Renal cortex interstitium (tissue), 3 donors: ENCODE results near the gene PRKAA1. TPM values are rescaled to one million over a fixed set of nuclear protein-coding genes. Genes with fewer than 3 reads are reported as not detected.

Source experiments
- polyA plus RNA-seq, 3 donors: library from polyadenylated mRNA; unstranded; fragments of 120-200 nt; gene quantifications; one replicate each; pipeline ENCODE4 v1.2.1, GENCODE V29; 2013; ENCODE audit not compliant: insufficient read length in 3 of 3

Gene PRKAA1
- polyA plus RNA-seq, 3 donors, result 62.0 to 84.8 (median 81.7) TPM

Other genes with a start within 250 kb of the PRKAA1 start
- gene PTGER4, start 118.5 kb downstream of the PRKAA1 start, polyA plus RNA-seq, result 10 to 100 TPM; 10.1 to 10.8 (median 10.7) TPM
- gene TTC33, start 42.4 kb downstream of the PRKAA1 start, polyA plus RNA-seq, result 10 to 100 TPM; 33.3 to 39.8 (median 34.2) TPM
- 1,000 to 10,000 TPM; 1,640 to 2,238 (median 1,988) TPM for gene RPL37, start 36.8 kb upstream of the PRKAA1 start, polyA plus RNA-seq
- gene CARD6, start 43.0 kb upstream of the PRKAA1 start, polyA plus RNA-seq, result 1 to 10 TPM; 2.5 to 2.8 (median 2.8) TPM
- gene C7, start 111.1 kb upstream of the PRKAA1 start, polyA plus RNA-seq, result 100 to 1,000 TPM; 136 to 175 (median 167) TPM